ENCODE results near the gene LIN7C.

GRCh38 chr11:27509908-27510307 lies 3.3 kb upstream of the LIN7C start:
- TF ChIP-seq POLR2AphosphoS5 (IDR thresholded peaks at IDR 0.05; ENCODE audit: low read depth, low read length) (no peak), TAF1 (IDR thresholded peaks at IDR 0.05; ENCODE audit: borderline replicate concordance, insufficient read depth, low read length) (no peak), REST (IDR thresholded peaks at IDR 0.05; ENCODE audit: insufficient read depth in 1 of 2, low read depth in 2 of 2, low read length in 2 of 2) (no peak)

Data from PFSK-1 (cell line).